ENCODE results near the gene PLEKHA1. TPM values are rescaled to one million over a fixed set of nuclear protein-coding genes. Genes with fewer than 3 reads are reported as not detected.

The PLEKHA1 gene
- total and polyA plus RNA-seq, 2 of the 13 experiments (the other 11 are each of a cell fraction or from before 2014, with no cell fraction given): 32.2 to 53.3 TPM

GRCh38 chr10:122461729-122462532 lies 87.4 kb downstream of the PLEKHA1 start:
- no peak for FAIRE-seq
- ChIA-PET CTCF (ENCODE audit: low intra/inter-chr PET ratio, low total read pairs) (no interaction called here), POLR2A (no interaction called here)
- H3K9me3 ChIP-seq (ENCODE audit: low read length): no peaks in the 10 kb centered on the region
- peaks cover 8 to 89% of the 10 kb centered on the region in 2 experiments for H3K27me3 ChIP-seq (ENCODE audit: control insufficient read depth in 1 of 2, insufficient read depth in 2 of 2, low read length in 2 of 2)
- H3K79me2 ChIP-seq (ENCODE audit: insufficient read depth, low read length): no peaks in the 10 kb centered on the region
- peak overlapping the region; percentile 55 for H3K4me2 ChIP-seq (ENCODE audit: low read depth, low read length)
- BruUV-seq (replicated peaks): no TSS peak
- H4K20me1 ChIP-seq (ENCODE audit: insufficient read depth, low read length): no peaks in the 10 kb centered on the region
- no peak for DNase-seq (ENCODE audit: low spot score)
- H3K36me3 ChIP-seq (replicated peaks in 1 of 2; ENCODE audit: control insufficient read depth in 1 of 2, insufficient read depth in 2 of 2, low read length in 2 of 2): no peaks in the 10 kb centered on the region
- H2AFZ ChIP-seq (ENCODE audit: low read length): no peak overlapping the region
- intact Hi-C loops (cut with micrococcal nuclease; ENCODE audit: unreplicated experiment) (no loop called here), in situ Hi-C loops (cut with HindIII; ENCODE audit: extremely low pct_ligation_motif_present, low pct_unique_long_range_greater_than_20kb) (no loop called here)
- WGBS (ENCODE audit: low lambda C conversion rate): 13% methylated on average over 12 of the region's 95 CpGs
- peak overlapping the region; percentile 13 to 59 (median 16); a peak in 3 of 6 replicates for H3K4me3 ChIP-seq (replicated peaks in 1 of 3; ENCODE audit: insufficient read depth in 1 of 3, low read depth in 2 of 3, low read length in 3 of 3)
- H3K27ac ChIP-seq (ENCODE audit: extremely low read length, insufficient read depth, low read length): no peak overlapping the region
- no peak overlapping the region for H3K9ac ChIP-seq (ENCODE audit: insufficient read depth, low read depth, low read length)
- ATAC-seq: peak; percentile 59
- peaks cover 12% of the 10 kb centered on the region; the same call in 1 of the 2 replicates for H3K4me1 ChIP-seq (ENCODE audit: insufficient read depth, low read length)
- TF ChIP-seq ZNF777 (CRISPR knock-in tag; IDR thresholded peaks at IDR 0.05): peak; percentile 22; the same call in 1 of the 2 replicates
- no peak for TF ChIP-seq ZNF746 (CRISPR knock-in tag; IDR thresholded peaks at IDR 0.05)
- peak; percentile 75; the same call in 1 of the 2 replicates for TF ChIP-seq EZH2 (conservative IDR thresholded peaks at IDR 0.05; ENCODE audit: low read depth, low read length)
- no peak for TF ChIP-seq BHLHE40 (IDR thresholded peaks at IDR 0.05; ENCODE audit: low read length)
- no peak for TF ChIP-seq ZNF441 (CRISPR knock-in tag; IDR thresholded peaks at IDR 0.05; ENCODE audit: borderline replicate concordance)
- TF ChIP-seq, protein P1, sequence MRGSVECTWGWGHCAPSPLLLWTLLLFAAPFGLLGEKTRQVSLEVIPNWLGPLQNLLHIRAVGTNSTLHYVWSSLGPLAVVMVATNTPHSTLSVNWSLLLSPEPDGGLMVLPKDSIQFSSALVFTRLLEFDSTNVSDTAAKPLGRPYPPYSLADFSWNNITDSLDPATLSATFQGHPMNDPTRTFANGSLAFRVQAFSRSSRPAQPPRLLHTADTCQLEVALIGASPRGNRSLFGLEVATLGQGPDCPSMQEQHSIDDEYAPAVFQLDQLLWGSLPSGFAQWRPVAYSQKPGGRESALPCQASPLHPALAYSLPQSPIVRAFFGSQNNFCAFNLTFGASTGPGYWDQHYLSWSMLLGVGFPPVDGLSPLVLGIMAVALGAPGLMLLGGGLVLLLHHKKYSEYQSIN (CRISPR knock-in tag; IDR thresholded peaks at IDR 0.05; ENCODE audit: borderline replicate concordance): no peak
- TF ChIP-seq SNAI1 (CRISPR knock-in tag; IDR thresholded peaks at IDR 0.05; ENCODE audit: borderline replicate concordance): no peak
- TF ChIP-seq TMF1 (CRISPR knock-in tag; IDR thresholded peaks at IDR 0.05; ENCODE audit: low read depth): no peak
- TF ChIP-seq, protein P2, sequence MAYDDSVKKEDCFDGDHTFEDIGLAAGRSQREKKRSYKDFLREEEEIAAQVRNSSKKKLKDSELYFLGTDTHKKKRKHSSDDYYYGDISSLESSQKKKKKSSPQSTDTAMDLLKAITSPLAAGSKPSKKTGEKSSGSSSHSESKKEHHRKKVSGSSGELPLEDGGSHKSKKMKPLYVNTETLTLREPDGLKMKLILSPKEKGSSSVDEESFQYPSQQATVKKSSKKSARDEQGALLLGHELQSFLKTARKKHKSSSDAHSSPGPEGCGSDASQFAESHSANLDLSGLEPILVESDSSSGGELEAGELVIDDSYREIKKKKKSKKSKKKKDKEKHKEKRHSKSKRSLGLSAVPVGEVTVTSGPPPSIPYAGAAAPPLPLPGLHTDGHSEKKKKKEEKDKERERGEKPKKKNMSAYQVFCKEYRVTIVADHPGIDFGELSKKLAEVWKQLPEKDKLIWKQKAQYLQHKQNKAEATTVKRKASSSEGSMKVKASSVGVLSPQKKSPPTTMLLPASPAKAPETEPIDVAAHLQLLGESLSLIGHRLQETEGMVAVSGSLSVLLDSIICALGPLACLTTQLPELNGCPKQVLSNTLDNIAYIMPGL (CRISPR knock-in tag; IDR thresholded peaks at IDR 0.05; ENCODE audit: borderline replicate concordance in 1 of 2, low read depth in 1 of 2): no peak
- peak; percentile 74; the same call in 1 of the 2 replicates for TF ChIP-seq MTF2 (CRISPR knock-in tag; IDR thresholded peaks at IDR 0.05; ENCODE audit: borderline replicate concordance)
- no peak for TF ChIP-seq RARG (CRISPR knock-in tag; IDR thresholded peaks at IDR 0.05; ENCODE audit: low read depth)
- no peak for TF ChIP-seq ZNF333 (CRISPR knock-in tag; IDR thresholded peaks at IDR 0.05; ENCODE audit: borderline replicate concordance)
- TF ChIP-seq HDAC2 (CRISPR knock-in tag; IDR thresholded peaks at IDR 0.05): no peak
- TF ChIP-seq, protein P3, sequence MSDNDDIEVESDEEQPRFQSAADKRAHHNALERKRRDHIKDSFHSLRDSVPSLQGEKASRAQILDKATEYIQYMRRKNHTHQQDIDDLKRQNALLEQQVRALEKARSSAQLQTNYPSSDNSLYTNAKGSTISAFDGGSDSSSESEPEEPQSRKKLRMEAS (IDR thresholded peaks at IDR 0.05): peak; percentile 35; the same call in 1 of the 2 replicates
- TF ChIP-seq ZNF547 (CRISPR knock-in tag; IDR thresholded peaks at IDR 0.05): no peak
- TF ChIP-seq RAD51 (IDR thresholded peaks at IDR 0.05; ENCODE audit: borderline replicate concordance): no peak
- TF ChIP-seq ZFY (CRISPR knock-in tag; IDR thresholded peaks at IDR 0.05): peak; percentile 30; the same call in 1 of the 2 replicates
- TF ChIP-seq HNRNPLL (IDR thresholded peaks at IDR 0.05; ENCODE audit: low read depth, low read length, poor library complexity, severe bottlenecking): peak; percentile 68
- peak; percentile 91 for TF ChIP-seq ZNF800 (CRISPR knock-in tag; IDR thresholded peaks at IDR 0.05)
- TF ChIP-seq CHD2 (IDR thresholded peaks at IDR 0.05; ENCODE audit: low read depth, low read length): no peak
